Large intestine (tissue), 3 donors: ENCODE measurements around the gene INHA. TPM values are rescaled to one million over a fixed set of nuclear protein-coding genes. Genes with fewer than 3 reads are reported as not detected.

Experiments
- DNase-seq, 2 donors: peaks; one replicate each; pipeline versions ENCODE4 v3.0.0 to v3.0.0-alpha.2; 2013
- H3K27ac ChIP-seq: one replicate; pipeline ENCODE4 v1.5.1; 2013; ENCODE audit warnings: low read length
- H3K27me3 ChIP-seq: 2 replicates; pipeline ENCODE4 v1.6.1; 2013; ENCODE audit warnings: low read length; ENCODE audit not compliant: control insufficient read depth, insufficient read depth
- H3K36me3 ChIP-seq: 2 replicates; pipeline ENCODE4 v1.6.1; 2013; ENCODE audit warnings: low read length; ENCODE audit not compliant: control insufficient read depth, insufficient read depth
- H3K4me1 ChIP-seq: one replicate; pipeline ENCODE4 v1.6.1; 2013; ENCODE audit warnings: low read length; ENCODE audit not compliant: control insufficient read depth, insufficient read depth
- H3K4me3 ChIP-seq: one replicate; pipeline ENCODE4 v1.5.1; 2013; ENCODE audit warnings: low read length
- H3K9me3 ChIP-seq: one replicate; pipeline ENCODE4 v1.6.1; 2013; ENCODE audit warnings: mild to moderate bottlenecking, low read depth, low read length, moderate library complexity; ENCODE audit not compliant: control insufficient read depth
- WGBS: methylation state at CpG from one replicate; pipeline ENCODE4 v1.1.5; 2013; ENCODE audit warnings: low lambda C conversion rate; ENCODE audit not compliant: insufficient coverage; 5-methylcytosine and 5-hydroxymethylcytosine counted together
- polyA plus RNA-seq: library from polyadenylated mRNA; unstranded; fragments of 120-200 nt; gene quantifications from one replicate; pipeline ENCODE4 v1.2.1, GENCODE V29; 2013

Gene INHA
- polyA plus RNA-seq, 1 donor = 1.2 TPM

GRCh38 chr2:219611866-219612576 lies 39.9 kb downstream of the INHA start:
- no peak for DNase-seq
- Histone ChIP-seq H3K4me1 (no peaks in the 10 kb centered on the region), H3K27ac (no peak overlapping the region), H3K4me3 (no peak overlapping the region), H3K36me3 (peaks cover 59% of the 10 kb centered on the region), H3K27me3 (no peaks in the 10 kb centered on the region), H3K9me3 (no peaks in the 10 kb centered on the region)
- no CpG with 5 or more reads among the region's 12 CpGs for WGBS

- WGBS = no CpG with 5 or more reads among the region's 15 CpGs
- H3K27me3 ChIP-seq = no peaks in the 10 kb centered on the region
- no peak overlapping the region for H3K4me3 ChIP-seq
- H3K27ac ChIP-seq = no peak overlapping the region
- no peaks in the 10 kb centered on the region for H3K4me1 ChIP-seq
- no peaks in the 10 kb centered on the region for H3K9me3 ChIP-seq
- DNase-seq = no peak
- peaks cover 55% of the 10 kb centered on the region for H3K36me3 ChIP-seq
These were observed 40.6 kb downstream of the INHA start for GRCh38 chr2:219612577-219613286.

GRCh38 chr2:219613461-219614070 lies 41.5 kb downstream of the INHA start:
- no peaks in the 10 kb centered on the region for H3K9me3 ChIP-seq
- no CpG with 5 or more reads among the region's 11 CpGs for WGBS
- H3K36me3 ChIP-seq = peaks cover 48% of the 10 kb centered on the region
- DNase-seq = no peak
- no peak overlapping the region for H3K4me3 ChIP-seq
- H3K4me1 ChIP-seq = no peaks in the 10 kb centered on the region
- no peak overlapping the region for H3K27ac ChIP-seq
- no peaks in the 10 kb centered on the region for H3K27me3 ChIP-seq

GRCh38 chr2:219614076-219614860 lies 42.2 kb downstream of the INHA start:
- no peak overlapping the region for H3K4me3 ChIP-seq
- H3K27me3 ChIP-seq = no peaks in the 10 kb centered on the region
- peaks cover 41% of the 10 kb centered on the region for H3K36me3 ChIP-seq
- no peak for DNase-seq
- no peaks in the 10 kb centered on the region for H3K9me3 ChIP-seq
- no peak overlapping the region for H3K27ac ChIP-seq
- WGBS = no CpG with 5 or more reads among the region's 11 CpGs
- H3K4me1 ChIP-seq = no peaks in the 10 kb centered on the region

GRCh38 chr2:219615036-219615435 lies 42.9 kb downstream of the INHA start:
- no CpG with 5 or more reads among the region's 11 CpGs for WGBS

GRCh38 chr2:219615894-219616293 lies 43.8 kb downstream of the INHA start:
- DNase-seq = no peak
- WGBS = no CpG with 5 or more reads among the region's 12 CpGs
- Histone ChIP-seq H3K36me3 (peaks cover 36% of the 10 kb centered on the region), H3K9me3 (no peaks in the 10 kb centered on the region), H3K4me3 (no peak overlapping the region), H3K27me3 (no peaks in the 10 kb centered on the region), H3K27ac (no peak overlapping the region), H3K4me1 (no peaks in the 10 kb centered on the region)

More at GRCh38 chr2:219615036-219615435, 42.9 kb downstream of the INHA start:
- no peaks in the 10 kb centered on the region for H3K4me1 ChIP-seq
- H3K4me3 ChIP-seq = no peak overlapping the region
- H3K27ac ChIP-seq = no peak overlapping the region
- DNase-seq = no peak
- no peaks in the 10 kb centered on the region for H3K27me3 ChIP-seq
- peaks cover 39% of the 10 kb centered on the region for H3K36me3 ChIP-seq
- H3K9me3 ChIP-seq = no peaks in the 10 kb centered on the region

GRCh38 chr2:219616550-219616949 lies 44.4 kb downstream of the INHA start:
- Histone ChIP-seq H3K27ac (no peak overlapping the region), H3K9me3 (no peaks in the 10 kb centered on the region), H3K4me3 (no peak overlapping the region), H3K27me3 (peaks cover 2% of the 10 kb centered on the region), H3K36me3 (peaks cover 29% of the 10 kb centered on the region), H3K4me1 (no peaks in the 10 kb centered on the region)
- no peak for DNase-seq
- WGBS = no CpG with 5 or more reads among the region's 4 CpGs

GRCh38 chr2:219618733-219619122 lies 46.6 kb downstream of the INHA start:
- Histone ChIP-seq H3K27ac (no peak overlapping the region), H3K4me3 (no peak overlapping the region)
- no peak for DNase-seq

GRCh38 chr2:219619235-219619634 lies 47.1 kb downstream of the INHA start:
- no peaks in the 10 kb centered on the region for H3K9me3 ChIP-seq
- WGBS = no CpG with 5 or more reads among the region's 4 CpGs
- no peak overlapping the region for H3K27ac ChIP-seq
- no peaks in the 10 kb centered on the region for H3K4me1 ChIP-seq
- H3K4me3 ChIP-seq = no peak overlapping the region
- DNase-seq = no peak
- H3K36me3 ChIP-seq = peaks cover 18% of the 10 kb centered on the region
- H3K27me3 ChIP-seq = peaks cover 2% of the 10 kb centered on the region

More at GRCh38 chr2:219618733-219619122, 46.6 kb downstream of the INHA start:
- no peaks in the 10 kb centered on the region for H3K4me1 ChIP-seq
- H3K9me3 ChIP-seq = no peaks in the 10 kb centered on the region
- H3K27me3 ChIP-seq = peaks cover 2% of the 10 kb centered on the region
- no CpG with 5 or more reads among the region's 3 CpGs for WGBS
- H3K36me3 ChIP-seq = peaks cover 22% of the 10 kb centered on the region

- no peaks in the 10 kb centered on the region for H3K4me1 ChIP-seq
- H3K36me3 ChIP-seq = peaks cover 5% of the 10 kb centered on the region
- H3K27me3 ChIP-seq = peaks cover 9% of the 10 kb centered on the region
- no peaks in the 10 kb centered on the region for H3K9me3 ChIP-seq
- no peak overlapping the region for H3K4me3 ChIP-seq
- no peak for DNase-seq
- WGBS = 67% methylated on average over 1 of the region's 6 CpGs
- no peak overlapping the region for H3K27ac ChIP-seq
These were observed 48.4 kb downstream of the INHA start for GRCh38 chr2:219620546-219620945.
